GM19438 (cell line): Measurements from ENCODE around the gene EIF4E.
"Not testable (repeated sequence)": the region's sequence is repeated elsewhere in the genome, so short reads cannot be mapped to it uniquely, and the experiment has no call there.

Source experiments
- ATAC-seq: cut with Tn5 transposase; IDR thresholded peaks from one replicate; pipeline ENCODE4 v1.9.1; 2021; ENCODE audit warnings: low read depth; ENCODE audit not compliant: unreplicated experiment

The EIF4E gene

GRCh38 chr4:98886382-98886781 lies 42.6 kb downstream of the EIF4E start:
- ATAC-seq = not testable (repeated sequence)

GRCh38 chr4:98880884-98881283 lies 48.0 kb downstream of the EIF4E start:
- ATAC-seq = not testable (repeated sequence)

GRCh38 chr4:98879515-98879914 lies 49.4 kb downstream of the EIF4E start:
- no peak for ATAC-seq

DNA sequence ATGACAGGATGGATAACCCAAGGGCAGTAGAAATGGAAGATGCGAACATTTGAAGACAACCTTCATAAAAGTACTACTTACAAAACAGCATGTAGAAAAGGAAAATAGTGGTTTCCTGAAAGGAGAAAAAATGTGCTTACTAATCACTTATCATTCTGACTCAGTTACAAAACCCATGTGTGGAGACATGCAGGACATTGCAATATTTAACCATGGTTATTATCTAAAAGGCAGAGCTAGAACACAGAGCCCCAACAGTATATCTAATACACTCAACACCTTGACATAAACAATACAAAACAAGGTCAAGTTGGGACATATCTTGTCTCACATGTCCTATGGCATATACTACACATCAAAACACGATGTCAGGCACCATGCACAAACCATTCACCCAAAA lies 55.9 kb downstream of the EIF4E start:
- ATAC-seq = no peak

DNA sequence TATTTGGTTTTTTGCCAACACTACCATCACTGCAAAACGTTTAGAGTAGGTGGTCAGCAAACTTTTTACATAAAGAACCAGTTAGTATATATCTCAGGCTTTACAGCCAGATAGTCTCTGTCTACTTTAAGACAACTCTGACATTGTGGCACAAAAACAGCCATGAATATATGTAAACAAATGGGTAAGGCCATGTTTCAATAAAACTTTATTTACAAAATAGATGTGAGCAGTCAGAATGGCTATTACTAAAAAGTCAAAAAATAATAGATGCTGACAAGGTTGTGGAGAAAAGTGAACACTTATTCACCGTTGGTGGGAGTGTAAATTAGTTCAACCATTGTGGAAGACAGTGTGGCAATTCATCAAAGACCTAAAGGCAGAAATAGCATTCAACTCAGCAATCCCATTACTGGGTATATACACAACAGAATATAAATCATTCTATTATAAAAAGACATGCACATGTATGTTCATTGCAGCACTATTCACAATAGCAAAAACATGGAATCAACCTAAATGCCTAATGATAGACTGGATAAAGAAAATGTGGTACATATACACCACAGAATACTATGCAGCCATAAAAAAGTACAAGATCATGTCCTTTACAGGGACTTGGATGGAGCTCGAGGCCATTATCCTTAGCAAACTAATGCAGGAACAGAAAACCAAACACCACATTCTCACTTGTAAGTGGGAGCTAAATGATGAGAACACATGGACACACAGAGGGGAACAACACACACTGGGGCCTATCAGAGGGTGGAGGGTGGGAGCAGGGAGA lies 56.6 kb downstream of the EIF4E start:
- ATAC-seq = not testable (repeated sequence)

DNA sequence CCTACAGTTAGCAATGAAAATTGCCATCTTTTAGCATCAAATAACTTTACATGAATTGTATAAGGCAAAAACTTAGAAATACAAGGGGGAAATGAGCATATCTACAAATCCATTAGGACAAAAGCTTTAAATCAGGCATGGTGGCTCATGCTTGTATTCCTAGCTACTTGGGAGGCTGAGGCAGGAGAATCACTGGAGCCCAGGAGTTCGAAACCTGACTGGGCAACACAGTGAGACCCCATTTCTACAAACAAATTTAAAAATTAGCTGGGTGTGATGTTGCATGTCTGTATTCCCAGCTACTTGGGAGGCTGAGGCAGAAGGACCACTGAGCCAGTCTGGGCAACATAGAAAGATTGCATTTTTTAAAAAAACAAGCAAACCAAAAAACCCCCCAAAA lies 61.3 kb downstream of the EIF4E start:
- ATAC-seq = no peak

GRCh38 chr4:98865059-98865458 lies 63.9 kb downstream of the EIF4E start:
- ATAC-seq = no peak

DNA sequence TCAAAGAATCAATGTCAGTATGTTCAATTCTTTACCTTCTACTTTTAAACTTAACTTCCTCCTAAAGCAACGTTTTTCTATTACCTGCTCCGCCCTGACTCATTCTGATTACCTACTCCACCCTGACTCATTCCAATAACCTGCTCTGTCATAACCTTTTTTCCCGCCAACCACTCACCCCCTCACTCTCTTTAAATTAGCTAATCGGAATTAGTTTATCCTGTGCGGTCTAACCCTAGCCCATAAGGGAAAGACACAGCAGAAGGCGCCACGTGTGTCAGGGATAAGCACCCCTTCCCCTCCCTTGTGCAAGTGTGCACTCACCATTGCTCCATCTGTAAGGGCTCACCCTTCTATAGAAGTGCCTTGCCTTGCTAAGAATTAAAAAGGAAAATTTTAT lies 64.4 kb downstream of the EIF4E start:
- no peak for ATAC-seq

- no peak for ATAC-seq
Measured at GRCh38 chr4:98862371-98862770, 66.6 kb downstream of the EIF4E start.

GRCh38 chr4:98861100-98861884 lies 67.6 kb downstream of the EIF4E start:
- no peak for ATAC-seq

- no peak for ATAC-seq
Measured at GRCh38 chr4:98851806-98852205, 77.1 kb downstream of the EIF4E start.

DNA sequence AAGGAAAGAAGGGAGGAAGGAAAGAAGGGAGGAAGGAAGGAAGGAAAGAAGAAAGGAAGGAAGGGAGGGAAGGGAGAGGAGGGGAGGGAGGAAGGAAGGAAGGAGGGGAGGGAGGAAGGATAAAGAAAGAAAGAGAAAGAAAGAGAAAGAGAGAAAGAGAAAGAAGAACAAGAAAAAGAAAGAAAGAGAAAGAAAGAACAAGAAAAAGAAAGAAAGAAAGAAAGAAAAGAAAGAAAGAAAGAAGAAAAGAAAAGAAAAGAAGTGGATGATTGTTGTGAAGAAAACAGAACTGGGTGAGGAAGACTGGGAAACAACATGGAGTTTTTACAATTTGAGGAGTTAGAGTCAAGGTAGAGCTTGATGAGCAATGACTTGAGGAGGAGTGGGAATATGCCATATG lies 78.0 kb downstream of the EIF4E start:
- ATAC-seq = no peak

DNA sequence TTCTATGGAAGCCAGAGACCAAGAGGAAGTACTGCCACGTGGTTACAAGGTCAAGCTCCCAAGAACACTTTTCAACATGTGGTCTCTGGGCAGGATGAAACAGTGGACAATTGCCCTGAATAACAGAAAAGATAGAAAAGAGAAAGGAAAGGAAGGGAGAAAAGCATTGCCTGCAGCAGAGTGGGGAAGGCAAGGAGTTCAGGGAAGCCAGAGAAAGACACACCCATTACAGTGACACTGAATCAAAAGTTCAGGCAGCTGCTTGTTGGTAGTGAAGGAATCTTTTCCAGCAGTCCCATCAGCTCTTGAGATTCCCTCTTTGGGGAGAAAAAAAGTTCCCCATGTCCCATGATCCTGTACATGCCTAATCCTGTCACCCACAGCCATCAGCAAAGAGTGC lies 80.5 kb downstream of the EIF4E start:
- ATAC-seq = no peak

DNA sequence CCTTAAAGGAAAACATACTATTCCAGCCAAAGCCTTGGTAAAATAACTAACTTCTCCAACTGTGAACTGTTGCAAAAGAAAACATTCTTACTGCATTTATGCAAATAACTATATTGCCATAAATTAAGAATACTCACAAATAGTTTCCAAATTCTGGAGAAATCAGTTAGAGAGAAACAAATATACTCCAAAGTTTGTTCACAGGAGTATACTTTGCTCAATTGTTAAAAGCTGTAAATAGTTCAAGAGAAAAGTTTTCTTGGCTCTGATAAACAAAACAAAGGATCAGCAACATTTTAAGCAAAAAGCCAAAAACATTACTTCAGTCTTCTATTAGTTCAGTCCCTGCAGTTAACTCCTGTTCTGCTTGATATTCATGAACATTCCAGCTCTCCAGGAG lies 83.0 kb downstream of the EIF4E start:
- no peak for ATAC-seq

DNA sequence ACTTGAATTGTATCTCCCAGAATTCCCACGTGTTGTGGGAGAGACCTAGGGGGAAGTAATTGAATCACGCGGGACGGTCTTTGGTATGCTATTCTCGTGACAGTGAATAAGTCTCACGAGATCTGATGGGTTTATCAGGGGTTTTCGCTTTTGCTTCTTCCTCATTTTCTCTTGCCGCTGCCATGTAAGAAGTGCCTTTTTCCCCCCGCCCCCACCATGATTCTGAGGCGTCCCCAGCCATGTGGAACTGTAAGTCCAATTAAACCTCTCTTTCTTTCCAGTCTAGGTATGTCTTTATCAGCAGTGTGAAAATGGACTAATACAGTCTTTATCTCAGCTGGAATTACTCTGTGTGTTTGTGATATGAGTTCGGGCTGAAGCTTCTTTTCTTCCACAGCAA lies 86.0 kb downstream of the EIF4E start:
- ATAC-seq = not testable (repeated sequence)

- ATAC-seq = no peak
Measured at GRCh38 chr4:98838977-98839618, 89.8 kb downstream of the EIF4E start.

DNA sequence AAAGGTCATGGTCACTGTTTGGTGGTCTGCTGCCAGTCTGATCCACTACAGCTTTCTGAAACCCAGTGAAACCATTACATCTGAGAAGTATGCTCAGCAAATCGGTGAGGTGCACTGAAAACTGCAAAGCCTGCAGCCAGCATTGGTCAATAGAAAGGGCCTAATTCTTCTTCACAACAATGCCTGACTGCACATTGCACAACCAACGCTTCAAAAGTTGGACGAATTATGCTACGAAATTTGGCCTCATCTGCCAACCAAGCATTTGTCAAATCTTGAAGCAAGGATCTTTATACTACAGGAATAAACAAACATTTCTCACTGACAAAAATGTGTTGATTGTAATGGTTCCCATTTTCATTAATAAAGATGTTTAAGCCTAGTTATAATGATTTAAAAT lies 90.4 kb downstream of the EIF4E start:
- no peak for ATAC-seq

- ATAC-seq = no peak
Measured at GRCh38 chr4:98833384-98833783, 95.5 kb downstream of the EIF4E start.

DNA sequence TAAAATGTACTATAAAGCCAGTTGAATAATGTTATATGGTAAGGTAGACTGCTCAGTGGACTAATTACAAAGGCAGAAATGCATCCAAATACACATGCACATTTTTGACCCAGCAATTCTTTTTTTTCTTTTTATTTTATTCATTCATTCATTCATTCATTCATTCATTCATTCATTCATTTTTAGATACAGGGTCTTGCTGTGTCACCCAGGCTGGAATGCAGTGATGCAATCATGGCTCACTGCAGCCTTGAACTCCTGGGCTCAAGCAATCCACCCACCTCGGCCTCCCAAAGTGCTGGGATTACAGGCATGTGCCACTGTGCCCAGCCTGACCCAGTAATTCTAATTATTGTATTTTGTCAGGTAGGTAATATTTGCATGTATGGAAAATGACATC lies 97.9 kb downstream of the EIF4E start:
- not testable (repeated sequence) for ATAC-seq
